K562 (cell line): Measurements from ENCODE around the gene PLIN5. TPM values are rescaled to one million over a fixed set of nuclear protein-coding genes. Genes with fewer than 3 reads are reported as not detected.

Experiments
- CC2D1A ChIP-seq: fragments of 450-650 bp; IDR thresholded peaks from 2 replicates; pipeline ENCODE4 v1.6.1; 2017; ENCODE audit warnings: mild to moderate bottlenecking
- EGR1 ChIP-seq: fragments of 450-650 bp; conservative IDR thresholded peaks from 2 replicates; pipeline ENCODE4 v1.6.1; 2017; ENCODE audit warnings: mild to moderate bottlenecking
- EZH2 ChIP-seq: IDR thresholded peaks from 2 replicates; pipeline ENCODE4 v1.6.1; 2012; ENCODE audit warnings: low read depth, mild to moderate bottlenecking, inconsistent platforms, low read length, borderline replicate concordance
- KDM2B ChIP-seq: fragments of 250-450 bp; sonication (Bioruptor Pico); IDR thresholded peaks from 2 replicates; pipeline ENCODE4 v1.8.0; 2021; ENCODE audit warnings: mild to moderate bottlenecking, moderate library complexity
- KLF16 ChIP-seq: IDR thresholded peaks from 2 replicates; pipeline ENCODE4 v1.6.1; 2016; ENCODE audit warnings: antibody characterized with exemption
- MCM5 ChIP-seq: fragments of 450-650 bp; IDR thresholded peaks from 2 replicates; pipeline ENCODE4 v1.6.1; 2016; ENCODE audit warnings: low read depth
- NCOA2 ChIP-seq, 2 experiments: fragments of 450-650 bp; IDR thresholded peaks; 2 replicates each; pipeline ENCODE4 v1.6.1; 2018; ENCODE audit warnings: mild to moderate bottlenecking in 2 of 2, moderate library complexity in 1 of 2; ENCODE audit not compliant: partially characterized antibody in 2 of 2
- PHTF2 ChIP-seq: fragments of 250-450 bp; sonication (Bioruptor Pico); IDR thresholded peaks from 2 replicates; pipeline ENCODE4 v1.5.0; 2021; ENCODE audit warnings: mild to moderate bottlenecking
- TBL1XR1 ChIP-seq, 2 experiments: IDR thresholded peaks; 2 replicates each; pipeline ENCODE4 v1.6.1; 2012; ENCODE audit warnings: improper control_type of control experiment in 2 of 2, low read length in 2 of 2, mild to moderate bottlenecking in 1 of 2
- YBX1 ChIP-seq: fragments of 450-650 bp; IDR thresholded peaks from 2 replicates; pipeline ENCODE4 v1.7.1; 2016; ENCODE audit warnings: mild to moderate bottlenecking
- ZNF174 ChIP-seq: fragments of 250-450 bp; sonication (Bioruptor Pico); IDR thresholded peaks from 2 replicates; pipeline ENCODE4 v1.4.0; 2020; ENCODE audit warnings: mild to moderate bottlenecking
- ZNF764 ChIP-seq: fragments of 250-450 bp; sonication (Bioruptor Pico); IDR thresholded peaks from 2 replicates; pipeline ENCODE4 v1.4.0; 2020; ENCODE audit warnings: low read depth, mild to moderate bottlenecking, moderate library complexity
- polyA plus RNA-seq, 8 experiments: library from polyadenylated mRNA; depleted of rRNA in 4 of 8; stranded (reverse) in 5 of 8; unstranded in 3 of 8; fragments of >200 nt; fragmentation: Nextera tagmentation in 2 of 8; fragmentation: Illumina TruSeq in 1 of 8; extraction: Ambion mirVana in 2 of 8; extraction: Trizol in 1 of 8; gene quantifications; 2 replicates each; pipeline versions ENCODE4 v1.2.1 to v1.2.3, GENCODE V29; 2011 to 2014; ENCODE audit warnings: inconsistent platforms in 1 of 8, missing spikeins in 1 of 8
- total RNA-seq, 7 experiments: library from RNA; depleted of rRNA in 6 of 7; stranded (reverse); fragments of >200 nt in 6 of 7; fragmentation: Illumina TruSeq in 2 of 7; extraction: Trizol in 2 of 7; gene quantifications; 2 replicates each; pipeline versions ENCODE4 v1.2.1 to v1.2.3, GENCODE V29; 2011 to 2021; ENCODE audit warnings: low replicate concordance in 1 of 7
- TF ChIP-seq, protein P1 (sequence below): fragments of 200-800 bp; sonication (Bioruptor generic); IDR thresholded peaks from 2 replicates; pipeline ENCODE4 v1.6.1; 2017; ENCODE audit warnings: missing genetic modification characterization, missing compliant biosample characterization
- TF ChIP-seq, protein P2 (sequence below): fragments of 250-450 bp; sonication (Bioruptor Pico); IDR thresholded peaks from 2 replicates; pipeline ENCODE4 v1.5.0; 2021; ENCODE audit warnings: mild to moderate bottlenecking, borderline replicate concordance
- TF ChIP-seq, protein P3 (sequence below): fragments of 250-450 bp; sonication (Bioruptor Pico); IDR thresholded peaks from 2 replicates; pipeline ENCODE4 v1.8.0; 2022; ENCODE audit warnings: inconsistent platforms
- TF ChIP-seq, protein P4 (sequence below), 3 experiments: IDR thresholded peaks in 2 of 3; conservative IDR thresholded peaks in 1 of 3; 2 replicates each; pipeline ENCODE4 v1.5.1; 2011 to 2012; ENCODE audit warnings: low read length in 3 of 3, mild to moderate bottlenecking in 3 of 3, control low read depth in 2 of 3, improper control_type of control experiment in 1 of 3, inconsistent platforms in 1 of 3, low read depth in 1 of 3, mixed read lengths in 1 of 3, moderate library complexity in 1 of 3; ENCODE audit not compliant: insufficient read depth in 2 of 3
- TF ChIP-seq, protein P5 (sequence below): sonication (generic); formaldehyde crosslinking; IDR thresholded peaks from 2 replicates; pipeline ENCODE4 v1.8.1; 2023; ENCODE audit warnings: mild to moderate bottlenecking, missing genetic modification reagents

The PLIN5 gene
- total and polyA plus RNA-seq, 9 of the 15 experiments (the other 6 are each of a cell fraction or from before 2014, with no cell fraction given) = 0.04 to 1.3 (median 0.50) TPM

DNA sequence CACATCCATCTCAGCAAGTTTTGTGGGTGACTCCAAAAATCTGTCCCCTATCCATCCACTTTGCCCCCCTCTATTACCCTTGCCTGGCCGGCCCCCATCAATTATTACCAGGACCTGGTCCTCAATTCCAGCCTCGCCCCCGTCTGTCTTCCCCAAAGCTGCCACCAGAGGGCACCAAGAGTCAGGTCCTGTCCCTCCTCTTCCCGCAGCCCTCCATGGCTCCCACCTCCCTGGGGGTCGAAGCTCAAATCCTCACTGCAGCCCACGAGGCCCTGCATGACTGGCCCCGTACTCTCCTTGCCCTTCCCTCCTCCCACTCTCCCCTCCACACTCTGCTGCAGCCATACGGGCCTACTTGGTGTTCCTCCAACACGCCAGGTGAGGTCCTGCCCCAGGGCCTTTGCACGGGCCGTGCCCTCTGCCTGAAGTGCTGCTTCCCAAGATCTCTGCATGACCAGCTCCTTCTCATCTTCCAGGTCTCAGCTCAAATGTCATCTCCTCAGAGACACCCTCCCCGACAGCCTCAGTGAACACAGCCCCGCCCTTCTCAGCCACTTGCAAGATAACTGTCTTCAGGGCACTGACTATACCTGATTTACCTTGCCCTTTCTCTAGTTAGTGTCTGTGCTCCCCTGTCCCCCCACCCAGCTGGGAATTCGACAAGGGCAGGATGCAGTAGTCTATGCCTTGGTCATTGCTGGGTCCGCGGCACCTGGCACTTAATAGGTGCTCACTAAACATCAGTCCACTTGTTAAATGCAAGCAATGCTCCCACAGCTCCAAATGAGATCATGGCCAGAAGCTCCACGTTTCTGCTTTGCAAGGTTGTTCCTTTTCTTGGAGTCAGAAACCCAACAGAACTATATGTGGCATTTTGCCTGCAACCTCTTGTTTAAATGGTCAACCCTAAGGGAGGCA, 41.3 kb upstream of the PLIN5 start (continued):
- TF ChIP-seq, protein P1, sequence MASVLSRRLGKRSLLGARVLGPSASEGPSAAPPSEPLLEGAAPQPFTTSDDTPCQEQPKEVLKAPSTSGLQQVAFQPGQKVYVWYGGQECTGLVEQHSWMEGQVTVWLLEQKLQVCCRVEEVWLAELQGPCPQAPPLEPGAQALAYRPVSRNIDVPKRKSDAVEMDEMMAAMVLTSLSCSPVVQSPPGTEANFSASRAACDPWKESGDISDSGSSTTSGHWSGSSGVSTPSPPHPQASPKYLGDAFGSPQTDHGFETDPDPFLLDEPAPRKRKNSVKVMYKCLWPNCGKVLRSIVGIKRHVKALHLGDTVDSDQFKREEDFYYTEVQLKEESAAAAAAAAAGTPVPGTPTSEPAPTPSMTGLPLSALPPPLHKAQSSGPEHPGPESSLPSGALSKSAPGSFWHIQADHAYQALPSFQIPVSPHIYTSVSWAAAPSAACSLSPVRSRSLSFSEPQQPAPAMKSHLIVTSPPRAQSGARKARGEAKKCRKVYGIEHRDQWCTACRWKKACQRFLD (CRISPR knock-in tag) = 0 out of 2 replicates have a peak, but pooled peaks have one; percentile 36
- TF ChIP-seq KLF16 (no peak), NCOA2 (IDR thresholded peaks at IDR 0.05; ENCODE audit: partially characterized antibody in 2 of 2) (no peak), YBX1 (no peak), CC2D1A (peak; percentile 83), TBL1XR1 (IDR thresholded peaks at IDR 0.05; ENCODE audit: low read length in 2 of 2) (no peak), KDM2B (CRISPR knock-in tag) (no peak), EZH2 (no peak), EGR1 (peak; percentile 75), ZNF174 (CRISPR knock-in tag) (no peak), ZNF764 (CRISPR knock-in tag) (no peak), MCM5 (no peak), PHTF2 (0 out of 2 replicates have a peak, but pooled peaks have one; percentile 30)
- TF ChIP-seq, protein P2, sequence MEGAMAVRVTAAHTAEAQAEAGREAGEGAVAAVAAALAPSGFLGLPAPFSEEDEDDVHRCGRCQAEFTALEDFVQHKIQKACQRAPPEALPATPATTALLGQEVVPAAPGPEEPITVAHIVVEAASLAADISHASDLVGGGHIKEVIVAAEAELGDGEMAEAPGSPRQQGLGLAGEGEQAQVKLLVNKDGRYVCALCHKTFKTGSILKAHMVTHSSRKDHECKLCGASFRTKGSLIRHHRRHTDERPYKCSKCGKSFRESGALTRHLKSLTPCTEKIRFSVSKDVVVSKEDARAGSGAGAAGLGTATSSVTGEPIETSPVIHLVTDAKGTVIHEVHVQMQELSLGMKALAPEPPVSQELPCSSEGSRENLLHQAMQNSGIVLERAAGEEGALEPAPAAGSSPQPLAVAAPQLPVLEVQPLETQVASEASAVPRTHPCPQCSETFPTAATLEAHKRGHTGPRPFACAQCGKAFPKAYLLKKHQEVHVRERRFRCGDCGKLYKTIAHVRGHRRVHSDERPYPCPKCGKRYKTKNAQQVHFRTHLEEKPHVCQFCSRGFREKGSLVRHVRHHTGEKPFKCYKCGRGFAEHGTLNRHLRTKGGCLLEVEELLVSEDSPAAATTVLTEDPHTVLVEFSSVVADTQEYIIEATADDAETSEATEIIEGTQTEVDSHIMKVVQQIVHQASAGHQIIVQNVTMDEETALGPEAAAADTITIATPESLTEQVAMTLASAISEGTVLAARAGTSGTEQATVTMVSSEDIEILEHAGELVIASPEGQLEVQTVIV (CRISPR knock-in tag) = no peak
- TF ChIP-seq, protein P3, sequence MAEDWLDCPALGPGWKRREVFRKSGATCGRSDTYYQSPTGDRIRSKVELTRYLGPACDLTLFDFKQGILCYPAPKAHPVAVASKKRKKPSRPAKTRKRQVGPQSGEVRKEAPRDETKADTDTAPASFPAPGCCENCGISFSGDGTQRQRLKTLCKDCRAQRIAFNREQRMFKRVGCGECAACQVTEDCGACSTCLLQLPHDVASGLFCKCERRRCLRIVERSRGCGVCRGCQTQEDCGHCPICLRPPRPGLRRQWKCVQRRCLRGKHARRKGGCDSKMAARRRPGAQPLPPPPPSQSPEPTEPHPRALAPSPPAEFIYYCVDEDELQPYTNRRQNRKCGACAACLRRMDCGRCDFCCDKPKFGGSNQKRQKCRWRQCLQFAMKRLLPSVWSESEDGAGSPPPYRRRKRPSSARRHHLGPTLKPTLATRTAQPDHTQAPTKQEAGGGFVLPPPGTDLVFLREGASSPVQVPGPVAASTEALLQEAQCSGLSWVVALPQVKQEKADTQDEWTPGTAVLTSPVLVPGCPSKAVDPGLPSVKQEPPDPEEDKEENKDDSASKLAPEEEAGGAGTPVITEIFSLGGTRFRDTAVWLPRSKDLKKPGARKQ (CRISPR knock-in tag) = no peak
- TF ChIP-seq, protein P4, sequence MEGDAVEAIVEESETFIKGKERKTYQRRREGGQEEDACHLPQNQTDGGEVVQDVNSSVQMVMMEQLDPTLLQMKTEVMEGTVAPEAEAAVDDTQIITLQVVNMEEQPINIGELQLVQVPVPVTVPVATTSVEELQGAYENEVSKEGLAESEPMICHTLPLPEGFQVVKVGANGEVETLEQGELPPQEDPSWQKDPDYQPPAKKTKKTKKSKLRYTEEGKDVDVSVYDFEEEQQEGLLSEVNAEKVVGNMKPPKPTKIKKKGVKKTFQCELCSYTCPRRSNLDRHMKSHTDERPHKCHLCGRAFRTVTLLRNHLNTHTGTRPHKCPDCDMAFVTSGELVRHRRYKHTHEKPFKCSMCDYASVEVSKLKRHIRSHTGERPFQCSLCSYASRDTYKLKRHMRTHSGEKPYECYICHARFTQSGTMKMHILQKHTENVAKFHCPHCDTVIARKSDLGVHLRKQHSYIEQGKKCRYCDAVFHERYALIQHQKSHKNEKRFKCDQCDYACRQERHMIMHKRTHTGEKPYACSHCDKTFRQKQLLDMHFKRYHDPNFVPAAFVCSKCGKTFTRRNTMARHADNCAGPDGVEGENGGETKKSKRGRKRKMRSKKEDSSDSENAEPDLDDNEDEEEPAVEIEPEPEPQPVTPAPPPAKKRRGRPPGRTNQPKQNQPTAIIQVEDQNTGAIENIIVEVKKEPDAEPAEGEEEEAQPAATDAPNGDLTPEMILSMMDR (IDR thresholded peaks at IDR 0.05 in 2 of 3, conservative IDR thresholded peaks at IDR 0.05 in 1 of 3; ENCODE audit: insufficient read depth in 2 of 3, low read depth in 1 of 3, low read length in 3 of 3) = peak; percentile 75 to 89 (median 76)
- TF ChIP-seq, protein P5, sequence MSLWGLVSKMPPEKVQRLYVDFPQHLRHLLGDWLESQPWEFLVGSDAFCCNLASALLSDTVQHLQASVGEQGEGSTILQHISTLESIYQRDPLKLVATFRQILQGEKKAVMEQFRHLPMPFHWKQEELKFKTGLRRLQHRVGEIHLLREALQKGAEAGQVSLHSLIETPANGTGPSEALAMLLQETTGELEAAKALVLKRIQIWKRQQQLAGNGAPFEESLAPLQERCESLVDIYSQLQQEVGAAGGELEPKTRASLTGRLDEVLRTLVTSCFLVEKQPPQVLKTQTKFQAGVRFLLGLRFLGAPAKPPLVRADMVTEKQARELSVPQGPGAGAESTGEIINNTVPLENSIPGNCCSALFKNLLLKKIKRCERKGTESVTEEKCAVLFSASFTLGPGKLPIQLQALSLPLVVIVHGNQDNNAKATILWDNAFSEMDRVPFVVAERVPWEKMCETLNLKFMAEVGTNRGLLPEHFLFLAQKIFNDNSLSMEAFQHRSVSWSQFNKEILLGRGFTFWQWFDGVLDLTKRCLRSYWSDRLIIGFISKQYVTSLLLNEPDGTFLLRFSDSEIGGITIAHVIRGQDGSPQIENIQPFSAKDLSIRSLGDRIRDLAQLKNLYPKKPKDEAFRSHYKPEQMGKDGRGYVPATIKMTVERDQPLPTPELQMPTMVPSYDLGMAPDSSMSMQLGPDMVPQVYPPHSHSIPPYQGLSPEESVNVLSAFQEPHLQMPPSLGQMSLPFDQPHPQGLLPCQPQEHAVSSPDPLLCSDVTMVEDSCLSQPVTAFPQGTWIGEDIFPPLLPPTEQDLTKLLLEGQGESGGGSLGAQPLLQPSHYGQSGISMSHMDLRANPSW (CRISPR knock-in tag) = no peak
